H9 (cell line): ENCODE data around the gene MUSK. TPM values are rescaled to one million over a fixed set of nuclear protein-coding genes. Genes with fewer than 3 reads are reported as not detected.
"Not testable (repeated sequence)": the region's sequence is repeated elsewhere in the genome, so short reads cannot be mapped to it uniquely, and the experiment has no call there.

ENCODE experiments used
- DNase-seq: peaks from one replicate; pipeline ENCODE4 v3.0.0-alpha.2; 2017
- H2AFZ ChIP-seq: one replicate; pipeline ENCODE4 v1.6.1; 2013; ENCODE audit warnings: mild to moderate bottlenecking, low read length, control low read depth, moderate library complexity
- H2AK5ac ChIP-seq: 2 replicates; pipeline ENCODE4 v1.6.1; 2013; ENCODE audit warnings: low read length, control low read depth, mixed read lengths; ENCODE audit not compliant: insufficient read length
- H2BK120ac ChIP-seq: one replicate; pipeline ENCODE4 v1.6.1; 2013; ENCODE audit warnings: low read depth, mild to moderate bottlenecking, low read length, control low read depth, inconsistent platforms; ENCODE audit not compliant: poor library complexity, severe bottlenecking
- H2BK12ac ChIP-seq: 2 replicates; pipeline ENCODE4 v1.6.1; 2013; ENCODE audit warnings: low read length, control low read depth, mixed read lengths, low read depth; ENCODE audit not compliant: insufficient read length
- H2BK15ac ChIP-seq: 2 replicates; pipeline ENCODE4 v1.6.1; 2013; ENCODE audit warnings: low read depth, low read length, control low read depth
- H2BK20ac ChIP-seq: one replicate; pipeline ENCODE4 v1.6.1; 2013; ENCODE audit warnings: low read depth, mild to moderate bottlenecking, low read length, control low read depth, inconsistent platforms; ENCODE audit not compliant: poor library complexity, severe bottlenecking
- H2BK5ac ChIP-seq: 2 replicates; pipeline ENCODE4 v1.6.1; 2013; ENCODE audit warnings: low read length, control low read depth, mixed read lengths; ENCODE audit not compliant: insufficient read length
- H3K14ac ChIP-seq: 2 replicates; pipeline ENCODE4 v1.6.1; 2013; ENCODE audit warnings: low read length, control low read depth; ENCODE audit not compliant: insufficient read depth
- H3K18ac ChIP-seq: 2 replicates; pipeline ENCODE4 v1.6.1; 2013; ENCODE audit warnings: low read depth, mild to moderate bottlenecking, mixed read lengths, low read length, control low read depth; ENCODE audit not compliant: insufficient read length
- H3K23ac ChIP-seq: 2 replicates; pipeline ENCODE4 v1.6.1; 2013; ENCODE audit warnings: low read length, control low read depth, mixed read lengths, low read depth; ENCODE audit not compliant: insufficient read length
- H3K23me2 ChIP-seq: 2 replicates; pipeline ENCODE4 v1.6.1; 2013; ENCODE audit warnings: low read depth, mild to moderate bottlenecking, mixed read lengths, low read length, control low read depth; ENCODE audit not compliant: insufficient read length, poor library complexity, severe bottlenecking
- H3K27ac ChIP-seq: 2 replicates; pipeline ENCODE4 v1.5.1; 2013; ENCODE audit warnings: low read length, control low read depth, mixed read lengths, low read depth; ENCODE audit not compliant: insufficient read length
- H3K27me3 ChIP-seq: 2 replicates; pipeline ENCODE4 v1.6.1; 2013; ENCODE audit warnings: low read length, control low read depth, inconsistent platforms; ENCODE audit not compliant: insufficient read depth
- H3K4ac ChIP-seq: 2 replicates; pipeline ENCODE4 v1.6.1; 2013; ENCODE audit warnings: low read depth, mild to moderate bottlenecking, control low read depth, inconsistent platforms, low read length, moderate library complexity
- H3K4me1 ChIP-seq: 2 replicates; pipeline ENCODE4 v1.6.1; 2013; ENCODE audit warnings: low read length, control low read depth, inconsistent platforms; ENCODE audit not compliant: insufficient read depth
- H3K4me2 ChIP-seq: 2 replicates; pipeline ENCODE4 v1.6.1; 2013; ENCODE audit warnings: low read length, control low read depth, mixed read lengths; ENCODE audit not compliant: insufficient read length, insufficient read depth
- H3K56ac ChIP-seq: 2 replicates; pipeline ENCODE4 v1.6.1; 2013; ENCODE audit warnings: low read depth, mild to moderate bottlenecking, mixed read lengths, low read length, control low read depth; ENCODE audit not compliant: insufficient read length
- H3K79me1 ChIP-seq: 2 replicates; pipeline ENCODE4 v1.6.1; 2013; ENCODE audit warnings: low read depth, mild to moderate bottlenecking, moderate library complexity, low read length, control low read depth, inconsistent platforms; ENCODE audit not compliant: insufficient read depth, poor library complexity, severe bottlenecking
- H3K79me2 ChIP-seq: 2 replicates; pipeline ENCODE4 v1.6.1; 2013; ENCODE audit warnings: low read length, control low read depth, inconsistent platforms; ENCODE audit not compliant: insufficient read depth
- H3K9ac ChIP-seq: 2 replicates; pipeline ENCODE4 v1.6.1; 2013; ENCODE audit warnings: low read length, control low read depth, mixed read lengths; ENCODE audit not compliant: insufficient read length; ENCODE audit errors: extremely low read depth
- H3K9me3 ChIP-seq: one replicate; pipeline ENCODE4 v1.6.1; 2013; ENCODE audit warnings: low read depth, low read length, inconsistent platforms; ENCODE audit not compliant: control insufficient read depth
- H3T11ph ChIP-seq: one replicate; pipeline ENCODE4 v1.6.1; 2013; ENCODE audit warnings: mild to moderate bottlenecking, low read length, control low read depth, inconsistent platforms
- H4K20me1 ChIP-seq: one replicate; pipeline ENCODE4 v1.6.1; 2013; ENCODE audit not compliant: control insufficient read depth, insufficient read length, insufficient read depth
- H4K5ac ChIP-seq: 2 replicates; pipeline ENCODE4 v1.6.1; 2013; ENCODE audit warnings: low read depth, mild to moderate bottlenecking, mixed read lengths, low read length, control low read depth; ENCODE audit not compliant: insufficient read length
- H4K8ac ChIP-seq: replicated peaks from 2 replicates; pipeline ENCODE4 v1.6.1; 2013; ENCODE audit warnings: low read length, control low read depth, mixed read lengths, low read depth; ENCODE audit not compliant: insufficient read length
- H4K91ac ChIP-seq: 2 replicates; pipeline ENCODE4 v1.6.1; 2013; ENCODE audit warnings: low read depth, mild to moderate bottlenecking, moderate library complexity, mixed read lengths, low read length, control low read depth; ENCODE audit not compliant: insufficient read length
- H3K27ac Mint-ChIP-seq, 3 experiments: 2 replicates in 2 of 3; 3 replicates in 1 of 3; pipeline ENCODE4 v1.8.0; 2020 to 2021; ENCODE audit warnings: mixed read lengths in 3 of 3, mild to moderate bottlenecking in 1 of 3, moderate library complexity in 1 of 3
- H3K27me3 Mint-ChIP-seq: 2 replicates; pipeline ENCODE4 v1.8.0; 2021; ENCODE audit warnings: low read depth, mild to moderate bottlenecking, moderate library complexity, mixed read lengths
- H3K36me3 Mint-ChIP-seq, 3 experiments: 2 replicates in 2 of 3; 3 replicates in 1 of 3; pipeline ENCODE4 v1.8.0; 2020 to 2021; ENCODE audit warnings: low read depth in 3 of 3, mixed read lengths in 3 of 3; ENCODE audit not compliant: insufficient read depth in 1 of 3
- H3K4me1 Mint-ChIP-seq, 2 experiments: 2 replicates each; pipeline ENCODE4 v1.8.0; 2020; ENCODE audit warnings: mixed read lengths in 2 of 2
- H3K4me3 Mint-ChIP-seq, 2 experiments: 2 replicates in 1 of 2; 3 replicates in 1 of 2; pipeline ENCODE4 v1.8.0; 2020 to 2021; ENCODE audit warnings: mild to moderate bottlenecking in 2 of 2, mixed read lengths in 2 of 2, moderate library complexity in 1 of 2
- H3K9me3 Mint-ChIP-seq, 2 experiments: 2 replicates in 1 of 2; 3 replicates in 1 of 2; pipeline ENCODE4 v1.8.0; 2020; ENCODE audit warnings: mild to moderate bottlenecking in 2 of 2, mixed read lengths in 2 of 2, moderate library complexity in 1 of 2
- CTCF ChIP-seq: fragments of 200-600 bp; sonication (generic); conservative IDR thresholded peaks from 3 replicates; pipeline ENCODE4 v1.8.0; 2021; ENCODE audit warnings: antibody characterized with exemption, mild to moderate bottlenecking
- WGBS: extraction: QIAGEN DNeasy Blood & Tissue Kit; methylation state at CpG from one replicate; pipeline ENCODE4 v1.1.7; 2013; ENCODE audit warnings: missing lambda C conversion rate, low lambda C conversion rate, mixed read lengths; ENCODE audit not compliant: insufficient read length; ENCODE audit errors: extremely low coverage; 5-methylcytosine and 5-hydroxymethylcytosine counted together
- total RNA-seq: library from RNA; stranded (reverse); gene quantifications from 2 replicates; pipeline ENCODE4 v1.2.1, GENCODE V29; 2021

Gene MUSK
- total RNA-seq, 1 experiment from 2014 or later: not detected

GRCh38 chr9:110691002-110691549 lies 22.5 kb downstream of the MUSK start:
- Histone ChIP-seq H2AFZ (no peak overlapping the region), H3K4ac (no peak overlapping the region), H3K4me1 (no peaks in the 10 kb centered on the region; the same call in 1 of the 2 replicates), H3T11ph (no peak overlapping the region), H3K79me2 (no peaks in the 10 kb centered on the region), H4K5ac (no peak overlapping the region), H4K20me1 (no peaks in the 10 kb centered on the region), H3K27ac (no peak overlapping the region), H2BK120ac (no peak overlapping the region), H3K23me2 (no peaks in the 10 kb centered on the region), H3K9ac (no peak overlapping the region), H2AK5ac (no peak overlapping the region), H2BK15ac (no peak overlapping the region), H3K27me3 (no peaks in the 10 kb centered on the region), H3K56ac (no peak overlapping the region), H2BK20ac (no peak overlapping the region), H3K79me1 (no peaks in the 10 kb centered on the region), H3K4me2 (no peak overlapping the region), H3K18ac (no peak overlapping the region), H3K23ac (no peak overlapping the region), H2BK12ac (no peak overlapping the region), H2BK5ac (no peak overlapping the region), H4K91ac (no peak overlapping the region), H4K8ac (no peak overlapping the region), H3K9me3 (no peaks in the 10 kb centered on the region), H3K14ac (no peak overlapping the region)
- no CpG with 5 or more reads among the region's 5 CpGs for WGBS
- no peak for DNase-seq
- H3K9me3 Mint-ChIP-seq: no peaks in the 10 kb centered on the region
- H3K36me3 Mint-ChIP-seq: peaks cover 0 to 4% (median 0%) of the 10 kb centered on the region in 3 experiments; a peak in 2 of 7 replicates
- H3K27me3 Mint-ChIP-seq: no peaks in the 10 kb centered on the region; the same call in 1 of the 2 replicates
- peaks cover 8 to 9% of the 10 kb centered on the region in 2 experiments for H3K4me1 Mint-ChIP-seq
- H3K4me3 Mint-ChIP-seq: no peak overlapping the region
- TF ChIP-seq CTCF: no peak
- no peak overlapping the region for H3K27ac Mint-ChIP-seq

DNA sequence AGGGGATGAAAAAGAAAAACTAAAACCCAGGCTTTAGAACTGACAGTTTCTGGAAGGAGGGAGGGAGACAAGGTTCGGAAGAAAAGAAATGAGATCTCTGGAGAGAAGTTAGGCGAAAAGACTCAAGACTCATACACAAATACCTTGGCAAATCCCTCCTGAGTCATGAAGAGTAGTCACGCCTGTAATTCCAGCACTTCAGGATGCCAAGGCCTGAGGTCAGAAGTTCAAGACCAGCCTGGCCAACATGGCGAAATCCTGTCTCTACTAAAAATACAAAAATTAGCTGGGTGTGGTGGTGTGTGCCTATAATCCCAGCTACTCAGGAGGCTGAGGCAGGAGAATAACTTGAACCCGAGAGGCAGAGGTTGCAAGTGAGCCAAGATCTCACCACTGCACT lies 27.3 kb downstream of the MUSK start:
- H4K20me1 ChIP-seq, H2AK5ac ChIP-seq, H2AFZ ChIP-seq, H4K91ac ChIP-seq, H3K23me2 ChIP-seq, H3K4me1 ChIP-seq, H3K4me2 ChIP-seq, H3K9me3 ChIP-seq, H3K27me3 Mint-ChIP-seq, H3K79me1 ChIP-seq, H4K5ac ChIP-seq, H2BK20ac ChIP-seq, H3K79me2 ChIP-seq, H2BK15ac ChIP-seq, H4K8ac ChIP-seq, H3K27me3 ChIP-seq, H3K14ac ChIP-seq, H3K36me3 Mint-ChIP-seq, H3K9ac ChIP-seq, H2BK12ac ChIP-seq, H3K56ac ChIP-seq, H2BK120ac ChIP-seq, H3K9me3 Mint-ChIP-seq, H3T11ph ChIP-seq, H3K4me3 Mint-ChIP-seq, H3K27ac ChIP-seq, H3K4ac ChIP-seq, DNase-seq, H2BK5ac ChIP-seq, H3K27ac Mint-ChIP-seq, H3K23ac ChIP-seq, H3K18ac ChIP-seq, H3K4me1 Mint-ChIP-seq: not testable (repeated sequence)
- no CpG with 5 or more reads among the region's 5 CpGs for WGBS
